Hepatocyte (in vitro differentiated cells): ENCODE results near the gene TMEM174. TPM values are rescaled to one million over a fixed set of nuclear protein-coding genes. Genes with fewer than 3 reads are reported as not detected.

ENCODE experiments used
- DNase-seq: peaks from one replicate; pipeline ENCODE4 v3.0.0-alpha.2; 2016; ENCODE audit warnings: low spot score
- H2AFZ ChIP-seq: fragments of 200-600 bp; sonication (generic); 2 replicates; pipeline ENCODE4 v1.6.0; 2016; ENCODE audit warnings: antibody characterized with exemption, mild to moderate bottlenecking
- H3K27ac ChIP-seq: fragments of 200-600 bp; sonication (generic); 2 replicates; pipeline ENCODE4 v1.5.1; 2016; ENCODE audit warnings: mild to moderate bottlenecking
- H3K27me3 ChIP-seq: fragments of 200-600 bp; sonication (generic); 2 replicates; pipeline ENCODE4 v1.6.1; 2016
- H3K36me3 ChIP-seq: fragments of 200-600 bp; sonication (generic); replicated peaks from 2 replicates; pipeline ENCODE4 v1.5.1; 2016; ENCODE audit warnings: low read depth; ENCODE audit not compliant: insufficient read depth
- H3K4me1 ChIP-seq: fragments of 200-600 bp; sonication (generic); 2 replicates; pipeline ENCODE4 v1.5.1; 2016; ENCODE audit warnings: mild to moderate bottlenecking, moderate library complexity; ENCODE audit not compliant: insufficient read depth
- H3K4me2 ChIP-seq: fragments of 200-600 bp; sonication (generic); 2 replicates; pipeline ENCODE4 v1.6.0; 2016
- H3K4me3 ChIP-seq: fragments of 200-600 bp; sonication (generic); 2 replicates; pipeline ENCODE4 v1.5.1; 2016; ENCODE audit warnings: mild to moderate bottlenecking
- H3K79me2 ChIP-seq: fragments of 200-600 bp; sonication (generic); 2 replicates; pipeline ENCODE4 v1.6.0; 2017; ENCODE audit warnings: mild to moderate bottlenecking
- H3K9me2 ChIP-seq: fragments of 200-600 bp; sonication (generic); replicated peaks from 2 replicates; pipeline ENCODE4 v1.6.0; 2017; ENCODE audit warnings: mild to moderate bottlenecking; ENCODE audit not compliant: insufficient read depth
- H3K9me3 ChIP-seq: fragments of 200-600 bp; sonication (generic); 2 replicates; pipeline ENCODE4 v1.5.1; 2016; ENCODE audit warnings: low read depth, mild to moderate bottlenecking
- H4K20me1 ChIP-seq: fragments of 200-600 bp; sonication (generic); 2 replicates; pipeline ENCODE4 v1.6.0; 2016; ENCODE audit warnings: mild to moderate bottlenecking; ENCODE audit not compliant: insufficient read depth, poor library complexity, severe bottlenecking
- CTCF ChIP-seq: fragments of 200-600 bp; sonication (generic); IDR thresholded peaks from 2 replicates; pipeline ENCODE4 v1.5.1; 2016; ENCODE audit warnings: antibody characterized with exemption, mild to moderate bottlenecking; ENCODE audit not compliant: poor library complexity
- EZH2 ChIP-seq: fragments of 200-600 bp; sonication (generic); IDR thresholded peaks from 2 replicates; pipeline ENCODE4 v1.6.1; 2016; ENCODE audit warnings: antibody characterized with exemption, mild to moderate bottlenecking, borderline replicate concordance
- EZH2phosphoT487 ChIP-seq: fragments of 200-600 bp; sonication (generic); IDR thresholded peaks from one replicate; pipeline ENCODE4 v1.6.1; 2018; ENCODE audit warnings: antibody characterized with exemption, mild to moderate bottlenecking, low read depth, moderate library complexity; ENCODE audit not compliant: unreplicated experiment, severe bottlenecking
- WGBS: methylation state at CpG from one replicate; pipeline ENCODE4 v1.1.6; 2016; ENCODE audit warnings: low lambda C conversion rate; ENCODE audit errors: missing lambda C conversion rate; 5-methylcytosine and 5-hydroxymethylcytosine counted together
- polyA plus RNA-seq: library from polyadenylated mRNA; unstranded; fragments of >200 nt; fragmentation: Nextera tagmentation; extraction: Ambion mirVana; gene quantifications from 2 replicates; pipeline ENCODE4 v1.2.1, GENCODE V29; 2016
- total RNA-seq: library from RNA; depleted of rRNA; stranded (reverse); fragments of >200 nt; gene quantifications from 2 replicates; pipeline ENCODE4 v1.2.3, GENCODE V29; 2014

TMEM174 gene
- total and polyA plus RNA-seq, 2 experiments from 2014 or later, result not detected

GRCh38 chr5:73221726-73222125 lies 48.7 kb downstream of the TMEM174 start:
- no peaks in the 10 kb centered on the region for H3K9me2 ChIP-seq
- TF ChIP-seq EZH2 (no peak), CTCF (no peak), EZH2phosphoT487 (no peak)

GRCh38 chr5:73222173-73222572 lies 49.2 kb downstream of the TMEM174 start:
- no peak overlapping the region for H2AFZ ChIP-seq
- H3K9me2 ChIP-seq, result no peaks in the 10 kb centered on the region
- no peaks in the 10 kb centered on the region for H3K4me1 ChIP-seq
- H4K20me1 ChIP-seq, result no peaks in the 10 kb centered on the region
- no peaks in the 10 kb centered on the region for H3K36me3 ChIP-seq
- H3K27me3 ChIP-seq, result peaks cover 54% of the 10 kb centered on the region
- no peak for DNase-seq
- WGBS, result 41% methylated on average over 4 of the region's 4 CpGs
- no peak for TF ChIP-seq CTCF
- no peak for TF ChIP-seq EZH2phosphoT487
- TF ChIP-seq EZH2, result no peak
- no peak overlapping the region for H3K4me2 ChIP-seq
- H3K9me3 ChIP-seq, result no peaks in the 10 kb centered on the region
- H3K27ac ChIP-seq, result no peak overlapping the region
- no peaks in the 10 kb centered on the region for H3K79me2 ChIP-seq
- H3K4me3 ChIP-seq, result no peak overlapping the region

More at GRCh38 chr5:73221726-73222125, 48.7 kb downstream of the TMEM174 start:
- H3K36me3 ChIP-seq, result no peaks in the 10 kb centered on the region
- H4K20me1 ChIP-seq, result no peaks in the 10 kb centered on the region
- no peaks in the 10 kb centered on the region for H3K4me1 ChIP-seq
- H3K27ac ChIP-seq, result no peak overlapping the region
- H2AFZ ChIP-seq, result no peak overlapping the region
- no peaks in the 10 kb centered on the region for H3K9me3 ChIP-seq
- H3K4me2 ChIP-seq, result no peak overlapping the region
- no peak overlapping the region for H3K4me3 ChIP-seq
- peaks cover 56% of the 10 kb centered on the region for H3K27me3 ChIP-seq
- no peaks in the 10 kb centered on the region for H3K79me2 ChIP-seq
- no peak for DNase-seq

Other genes starting within 250 kb of the TMEM174 start
- 15.8 and 17.1 TPM in 2 replicates for gene FCHO2, start 217.2 kb upstream of the TMEM174 start, total RNA-seq
- gene FCHO2, start 217.2 kb upstream of the TMEM174 start, polyA plus RNA-seq, result 6.3 and 6.9 TPM in 2 replicates
- 1.3 and 2.9 TPM in 2 replicates for gene TMEM171, start 52.6 kb upstream of the TMEM174 start, total RNA-seq
- 1.6 and 2.0 TPM in 2 replicates for gene TMEM171, start 52.6 kb upstream of the TMEM174 start, polyA plus RNA-seq